Measurements from ENCODE around the gene FRMD4A.

FRMD4A gene

DNA sequence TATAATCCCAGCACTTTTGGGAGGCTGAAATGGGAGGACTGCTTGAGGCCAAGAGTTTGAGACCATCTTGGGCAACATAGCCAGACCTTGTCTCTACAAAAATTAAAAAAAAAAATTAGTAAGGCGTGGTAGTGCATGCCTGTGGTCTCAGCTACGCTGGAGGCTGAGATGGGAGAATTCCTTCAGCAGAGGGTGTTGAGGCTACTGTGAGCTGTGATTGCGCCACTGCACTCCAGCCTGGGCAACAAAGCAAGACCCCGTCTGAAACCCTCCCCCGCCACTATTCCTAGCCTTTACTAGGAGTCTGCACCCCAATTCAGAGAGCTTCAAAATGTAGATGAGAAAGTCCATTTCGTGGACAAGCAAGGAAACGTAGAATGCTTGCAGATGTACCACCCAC lies 648.8 kb downstream of the FRMD4A start:
- no peak for DNase-seq

- no peak for DNase-seq
Measured at GRCh38 chr10:13681528-13681927, 649.2 kb downstream of the FRMD4A start.

- DNase-seq: no peak
Measured at GRCh38 chr10:13681095-13681494, 649.6 kb downstream of the FRMD4A start.

- no peak for DNase-seq
Measured at GRCh38 chr10:13678101-13678843, 652.5 kb downstream of the FRMD4A start.

DNA sequence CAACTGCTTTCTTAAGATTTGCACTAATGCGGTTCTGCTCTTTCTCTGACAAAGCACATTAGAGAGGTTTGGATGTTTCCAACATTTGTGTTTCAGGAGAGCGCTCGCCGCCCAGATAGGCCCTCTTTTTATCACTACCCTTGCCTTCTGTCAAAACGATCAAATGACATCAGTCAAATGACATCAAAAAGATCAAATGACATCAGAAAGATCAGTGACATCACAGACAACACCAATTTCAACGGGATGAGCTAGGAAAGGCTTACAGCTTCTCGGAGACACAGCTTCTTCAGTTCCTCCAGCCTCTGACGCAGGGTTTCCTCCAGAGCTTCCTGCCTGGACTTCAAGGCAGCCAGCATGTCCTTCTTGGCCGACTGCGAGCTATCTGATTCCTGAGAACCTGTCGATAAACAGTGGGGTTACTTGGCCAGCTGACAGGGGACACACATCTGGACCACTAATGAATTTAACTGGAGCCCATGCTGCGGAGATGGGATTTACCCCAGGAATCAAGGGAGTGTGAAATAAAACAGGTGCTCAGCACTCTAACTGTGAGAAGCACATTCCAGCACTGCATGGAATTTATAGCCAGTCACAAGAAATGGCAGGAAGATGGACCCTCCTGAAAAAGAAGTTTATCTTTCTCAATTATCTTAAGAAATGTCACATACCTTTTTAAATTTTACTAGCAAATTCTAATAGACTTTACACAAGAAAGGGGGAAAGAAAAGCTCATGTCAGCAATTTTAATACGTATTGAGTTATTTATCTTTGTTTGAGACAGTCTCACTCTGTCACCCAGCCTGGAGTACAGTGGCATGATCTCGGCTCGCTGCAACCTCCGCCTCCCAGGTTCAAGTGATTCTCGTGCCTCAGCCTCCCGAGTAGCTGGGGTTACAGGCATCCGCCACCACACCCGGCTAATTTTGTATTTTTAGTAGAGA lies 655.8 kb downstream of the FRMD4A start:
- DNase-seq: no peak

DNA sequence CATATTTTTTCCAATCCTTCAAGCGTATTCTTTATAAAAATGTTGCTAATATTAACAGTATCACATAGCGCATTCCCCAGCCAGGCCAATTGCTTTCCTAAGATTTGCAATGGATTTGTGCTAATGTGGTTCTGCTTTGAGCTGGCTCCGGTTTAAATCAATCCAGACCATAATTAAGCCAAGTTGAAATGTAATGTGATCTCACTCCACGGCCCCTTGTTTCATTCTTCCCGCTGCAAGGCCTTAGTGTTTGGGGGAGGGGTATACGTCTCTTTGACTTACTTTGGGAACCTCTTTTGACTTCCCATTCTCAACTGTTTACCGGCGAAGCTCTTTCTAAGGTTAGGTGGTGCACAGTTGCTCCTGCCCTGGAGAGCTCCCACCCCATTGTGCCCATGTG lies 657.6 kb downstream of the FRMD4A start:
- DNase-seq: no peak

GRCh38 chr10:13672548-13672947 lies 658.2 kb downstream of the FRMD4A start:
- DNase-seq: no peak

DNA sequence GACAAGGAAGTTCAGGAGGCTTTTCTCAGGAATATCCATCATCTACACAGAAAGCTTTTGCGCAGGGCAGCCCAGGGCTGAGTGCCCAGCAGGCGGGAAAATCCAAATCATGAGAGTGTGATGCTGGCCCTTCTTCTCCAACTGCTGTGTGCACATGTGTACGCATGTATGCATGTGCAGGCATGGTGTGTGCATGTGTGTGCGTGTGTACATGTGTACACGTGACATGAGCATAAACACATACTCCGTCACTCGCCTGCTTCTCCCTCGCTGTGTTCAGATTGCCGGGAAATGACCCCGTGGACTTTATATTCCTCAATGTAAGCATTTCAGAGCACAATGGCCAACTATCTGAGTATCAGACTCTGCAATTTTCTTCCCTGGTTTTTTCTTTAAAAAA lies 658.8 kb downstream of the FRMD4A start:
- no peak for DNase-seq

DNA sequence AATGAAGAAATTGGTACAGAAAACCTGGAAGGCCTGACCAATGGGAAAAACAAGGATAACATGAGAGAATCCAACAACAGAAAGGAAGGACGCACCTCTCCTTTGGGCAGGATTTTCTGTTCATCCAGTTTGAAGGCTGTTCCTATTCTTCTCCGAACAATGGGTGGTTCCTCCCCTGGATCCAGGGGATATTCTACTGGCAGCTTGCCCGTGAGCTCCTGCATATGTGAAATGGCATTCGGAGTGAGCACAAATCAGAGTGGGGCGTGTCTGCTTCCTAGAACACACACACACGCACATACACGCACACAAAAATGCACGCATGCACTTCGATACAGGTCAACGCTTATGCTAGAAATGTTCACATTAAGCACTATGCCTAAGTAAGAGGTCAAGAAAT lies 660.4 kb downstream of the FRMD4A start:
- DNase-seq: no peak

- no peak for DNase-seq
Measured at GRCh38 chr10:13669901-13670300, 660.8 kb downstream of the FRMD4A start.

GRCh38 chr10:13669182-13669855 lies 661.4 kb downstream of the FRMD4A start:
- no peak for DNase-seq

- no peak for DNase-seq
Measured at GRCh38 chr10:13668126-13668525, 662.6 kb downstream of the FRMD4A start.

GRCh38 chr10:13665516-13666262 lies 665.0 kb downstream of the FRMD4A start:
- no peak for DNase-seq

GRCh38 chr10:13661256-13661655 lies 669.5 kb downstream of the FRMD4A start:
- no peak for DNase-seq

GRCh38 chr10:13660551-13660920 lies 670.2 kb downstream of the FRMD4A start:
- DNase-seq: no peak

GRCh38 chr10:13659887-13660550 lies 670.7 kb downstream of the FRMD4A start:
- peak; percentile 23 to 62 (median 50) for DNase-seq

DNA sequence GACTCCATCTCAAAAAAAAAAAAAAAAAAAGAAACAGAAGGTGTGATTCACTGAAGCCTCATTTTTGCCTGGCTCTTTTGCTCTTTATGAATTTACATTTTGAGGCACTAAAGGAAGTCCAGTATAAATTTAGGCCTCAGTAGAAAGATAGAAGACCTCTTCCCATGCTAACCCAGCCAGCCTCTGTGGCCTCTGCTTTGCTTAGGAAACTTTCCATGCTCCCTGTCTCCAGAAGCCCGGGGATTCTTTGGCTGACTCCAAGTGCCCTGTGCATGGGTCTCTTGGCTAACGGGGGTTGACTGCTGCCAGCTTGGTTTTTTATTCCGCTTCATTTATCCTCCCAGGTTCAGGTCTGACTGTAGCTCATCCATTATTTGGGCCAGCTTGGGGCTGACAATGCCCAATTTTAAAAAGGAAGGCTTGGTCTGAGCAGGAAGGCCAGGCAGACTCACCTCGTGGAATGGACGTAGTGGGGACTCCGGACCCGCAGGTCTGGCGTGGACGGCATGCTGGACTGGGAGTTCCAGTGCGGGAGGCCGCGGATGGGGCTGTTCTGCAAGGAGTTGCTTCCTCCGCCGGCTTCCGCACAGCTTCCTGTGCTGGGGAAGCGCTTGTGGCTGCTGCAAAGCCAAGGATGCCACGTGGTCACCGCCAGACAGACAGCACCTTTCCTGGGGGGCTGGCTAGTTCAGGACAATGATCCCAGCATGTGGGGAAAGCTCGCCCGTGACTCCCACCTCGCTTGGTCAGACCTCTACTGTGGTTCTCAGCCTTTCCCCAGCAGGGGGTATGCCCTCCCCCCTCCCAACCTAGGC lies 671.6 kb downstream of the FRMD4A start:
- DNase-seq: no peak

GRCh38 chr10:13658264-13658663 lies 672.5 kb downstream of the FRMD4A start:
- no peak for DNase-seq

DNA sequence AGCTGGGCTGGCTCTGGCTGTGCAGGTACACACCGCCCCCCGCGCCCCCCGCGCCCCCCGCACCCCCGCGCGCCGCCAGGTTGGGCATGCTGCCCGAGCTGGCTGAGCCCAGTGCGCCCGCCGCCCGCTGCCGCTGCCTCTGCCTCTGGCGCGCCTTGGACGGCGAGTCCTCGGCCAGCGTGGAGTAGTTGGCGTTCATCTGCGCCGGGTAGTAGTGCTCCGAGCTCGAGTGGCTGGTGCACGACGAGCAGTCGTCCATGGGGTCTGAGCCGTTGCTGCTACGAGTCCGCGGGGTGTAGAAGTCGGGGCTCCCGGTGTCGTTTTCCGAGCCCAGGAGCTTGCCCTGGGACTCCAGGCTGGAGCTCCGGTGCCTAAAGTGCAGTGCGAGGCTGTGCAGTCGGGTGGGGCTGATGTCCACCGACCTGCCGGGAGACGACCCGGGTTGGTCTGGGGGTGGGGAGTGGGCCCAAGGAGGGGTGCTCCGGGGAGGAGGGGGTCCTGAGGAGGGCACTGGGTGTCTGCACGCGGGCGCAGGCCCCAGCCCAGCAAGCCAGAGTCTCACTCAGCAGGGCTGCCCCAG lies 673.5 kb downstream of the FRMD4A start:
- DNase-seq: no peak

DNA sequence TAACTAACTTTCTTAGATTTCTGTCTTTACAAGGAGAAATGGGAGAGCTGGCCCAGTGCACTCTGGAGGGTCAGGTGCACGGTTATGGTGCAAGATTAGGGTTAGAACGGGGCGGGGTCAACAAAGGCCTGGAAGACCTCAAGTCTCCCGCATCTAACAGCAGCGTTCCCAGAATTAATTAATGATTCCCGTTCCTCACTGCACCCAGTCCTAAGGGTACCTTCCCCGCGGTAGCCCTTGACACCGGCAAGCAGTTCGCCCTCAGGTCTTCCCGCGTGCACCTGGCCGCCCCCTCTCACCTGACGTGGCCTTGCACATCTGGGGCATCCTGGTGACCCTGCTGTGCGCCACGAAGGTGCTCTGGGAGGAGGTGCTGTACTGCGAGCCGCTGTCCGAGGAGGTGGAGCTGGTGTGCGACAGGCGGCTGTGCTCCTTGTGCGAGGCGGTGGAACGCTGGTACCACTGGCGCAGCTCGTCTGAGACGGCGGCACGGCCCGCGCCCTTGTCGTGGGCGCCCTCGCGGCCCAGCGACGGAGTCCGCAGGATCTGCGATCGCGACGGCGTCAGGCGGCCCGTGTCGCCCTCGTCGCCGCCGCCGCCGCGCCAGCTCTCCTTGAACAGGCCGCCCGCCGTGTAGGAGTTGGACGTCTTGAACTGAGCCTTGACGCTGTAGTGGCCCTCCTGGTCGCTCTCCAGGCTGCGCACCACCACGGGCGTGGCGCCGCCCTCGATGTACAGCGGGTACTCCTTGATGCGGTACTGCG lies 674.2 kb downstream of the FRMD4A start:
- no peak for DNase-seq

All from T-helper 1 cell (primary cell).